ENCODE measurements around the gene HSD17B10.

DNA sequence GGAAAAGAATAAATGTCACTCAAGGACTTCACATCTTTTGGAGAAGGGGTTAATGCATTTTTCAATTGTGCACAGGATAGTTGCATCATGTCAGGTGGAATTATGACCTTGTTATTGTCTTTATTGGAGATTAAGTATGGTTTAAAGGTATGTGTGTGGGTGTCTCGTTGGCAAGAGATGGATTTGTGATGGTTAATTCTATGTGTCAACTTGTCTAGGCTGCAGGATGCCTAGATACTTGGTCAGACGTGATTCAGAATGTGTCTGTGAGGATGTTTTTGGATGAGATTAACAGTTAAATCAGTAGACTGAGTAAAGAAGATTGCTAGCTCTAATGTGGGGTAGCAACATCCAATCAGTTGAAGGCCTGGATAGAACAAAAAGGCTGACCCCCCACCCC is 42.2 kb upstream of the HSD17B10 start:
- no peak for TF ChIP-seq PATZ1 (CRISPR knock-in tag; IDR thresholded peaks at IDR 0.05; ENCODE audit: borderline replicate concordance)
- TF ChIP-seq BACH2 (CRISPR knock-in tag; IDR thresholded peaks at IDR 0.05; ENCODE audit: borderline replicate concordance) = no peak
- TF ChIP-seq ESRRG (CRISPR knock-in tag; IDR thresholded peaks at IDR 0.05) = no peak
- TF ChIP-seq SNAI2 (CRISPR knock-in tag; IDR thresholded peaks at IDR 0.05) = no peak
- TF ChIP-seq CSRNP3 (CRISPR knock-in tag; IDR thresholded peaks at IDR 0.05) = no peak
- TF ChIP-seq TSHZ2 (CRISPR knock-in tag; IDR thresholded peaks at IDR 0.05) = no peak
- TF ChIP-seq, protein P1, sequence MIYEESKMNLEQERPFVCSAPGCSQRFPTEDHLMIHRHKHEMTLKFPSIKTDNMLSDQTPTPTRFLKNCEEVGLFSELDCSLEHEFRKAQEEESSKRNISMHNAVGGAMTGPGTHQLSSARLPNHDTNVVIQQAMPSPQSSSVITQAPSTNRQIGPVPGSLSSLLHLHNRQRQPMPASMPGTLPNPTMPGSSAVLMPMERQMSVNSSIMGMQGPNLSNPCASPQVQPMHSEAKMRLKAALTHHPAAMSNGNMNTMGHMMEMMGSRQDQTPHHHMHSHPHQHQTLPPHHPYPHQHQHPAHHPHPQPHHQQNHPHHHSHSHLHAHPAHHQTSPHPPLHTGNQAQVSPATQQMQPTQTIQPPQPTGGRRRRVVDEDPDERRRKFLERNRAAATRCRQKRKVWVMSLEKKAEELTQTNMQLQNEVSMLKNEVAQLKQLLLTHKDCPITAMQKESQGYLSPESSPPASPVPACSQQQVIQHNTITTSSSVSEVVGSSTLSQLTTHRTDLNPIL (CRISPR knock-in tag; IDR thresholded peaks at IDR 0.05; ENCODE audit: low read depth) = no peak
- no peak for TF ChIP-seq GLIS3 (CRISPR knock-in tag; IDR thresholded peaks at IDR 0.05)
- TF ChIP-seq ZNF565 (CRISPR knock-in tag; conservative IDR thresholded peaks at IDR 0.05; ENCODE audit: low read depth) = no peak
- TF ChIP-seq ISL1 (CRISPR knock-in tag; IDR thresholded peaks at IDR 0.05) = no peak
